ENCODE data around the gene PTN. TPM values are rescaled to one million over a fixed set of nuclear protein-coding genes. Genes with fewer than 3 reads are reported as not detected.
A peak's percentile ranks its signal among the peaks of the same experiment; 100 is the strongest.

Gene PTN
- total and polyA plus RNA-seq, 2 of the 13 experiments (the other 11 are each of a cell fraction or from before 2014, with no cell fraction given), result not detected

- no TSS peak for BruUV-seq (replicated peaks)
- FAIRE-seq, result no peak
- CTCF ChIA-PET (ENCODE audit: low intra/inter-chr PET ratio, low total read pairs), result no interaction called here
These were observed 112.4 kb downstream of the PTN start for GRCh38 chr7:137231167-137231566.

More at GRCh38 chr7:137231167-137231566, 112.4 kb downstream of the PTN start:
- Histone ChIP-seq H4K20me1 (ENCODE audit: insufficient read depth, low read length) (no peaks in the 10 kb centered on the region), H3K4me2 (ENCODE audit: low read depth, low read length) (no peak overlapping the region), H3K36me3 (replicated peaks in 1 of 2; ENCODE audit: control insufficient read depth in 1 of 2, insufficient read depth in 2 of 2, low read length in 2 of 2) (no peaks in the 10 kb centered on the region), H3K27me3 (ENCODE audit: control insufficient read depth in 1 of 2, insufficient read depth in 2 of 2, low read length in 2 of 2) (no peaks in the 10 kb centered on the region), H3K9ac (ENCODE audit: insufficient read depth, low read depth, low read length) (no peak overlapping the region), H3K27ac (ENCODE audit: extremely low read length, insufficient read depth, low read length) (no peak overlapping the region), H3K79me2 (ENCODE audit: insufficient read depth, low read length) (no peaks in the 10 kb centered on the region), H3K4me3 (replicated peaks in 1 of 3; ENCODE audit: insufficient read depth in 1 of 3, low read depth in 2 of 3, low read length in 3 of 3) (no peak overlapping the region), H2AFZ (ENCODE audit: low read length) (no peak overlapping the region), H3K9me3 (ENCODE audit: low read length) (no peaks in the 10 kb centered on the region), H3K4me1 (ENCODE audit: insufficient read depth, low read length) (no peaks in the 10 kb centered on the region)
- POLR2A ChIA-PET, result no interaction called here
- no peak for TF ChIP-seq SRSF4 (IDR thresholded peaks at IDR 0.05; ENCODE audit: low read depth, low read length, poor library complexity, severe bottlenecking)
- no peak for TF ChIP-seq ZNF484 (CRISPR knock-in tag; IDR thresholded peaks at IDR 0.05; ENCODE audit: borderline replicate concordance, low read depth)
- no peak for TF ChIP-seq ZNF567 (CRISPR knock-in tag; IDR thresholded peaks at IDR 0.05; ENCODE audit: borderline replicate concordance)
- TF ChIP-seq FOXK2 (IDR thresholded peaks at IDR 0.05), result no peak
- TF ChIP-seq MAFF (IDR thresholded peaks at IDR 0.05; ENCODE audit: low read depth, low read length), result peak; percentile 67
- no peak for TF ChIP-seq ZNF710 (CRISPR knock-in tag; IDR thresholded peaks at IDR 0.05; ENCODE audit: borderline replicate concordance)
- TF ChIP-seq MAFK (conservative IDR thresholded peaks at IDR 0.05 in 1 of 2, IDR thresholded peaks at IDR 0.05 in 1 of 2; ENCODE audit: low read length in 2 of 2), result peak; percentile 68 to 82; a peak in 3 of 4 replicates
- no peak for TF ChIP-seq ZNF644 (CRISPR knock-in tag; IDR thresholded peaks at IDR 0.05; ENCODE audit: low read depth)
- no peak for TF ChIP-seq EED (CRISPR knock-in tag; IDR thresholded peaks at IDR 0.05)
- no peak for TF ChIP-seq ZNF773 (CRISPR knock-in tag; IDR thresholded peaks at IDR 0.05; ENCODE audit: borderline replicate concordance)
- no peak for DNase-seq (ENCODE audit: low spot score)
- in situ Hi-C loops (cut with HindIII; ENCODE audit: extremely low pct_ligation_motif_present, low pct_unique_long_range_greater_than_20kb) (no loop called here), intact Hi-C loops (cut with micrococcal nuclease; ENCODE audit: unreplicated experiment) (no loop called here)
- no peak for ATAC-seq
- 3% methylated on average over 2 of the region's 2 CpGs for WGBS (ENCODE audit: low lambda C conversion rate)

All from HepG2 (cell line).